B cell (primary cell): ENCODE results near the gene PLCG2. TPM values are rescaled to one million over a fixed set of nuclear protein-coding genes. Genes with fewer than 3 reads are reported as not detected.

Experiments used
- ATAC-seq: fragments of 200-7000 bp; cut with Tn5 transposase; one replicate; pipeline ENCODE4 v1.10.0; 2021; ENCODE audit warnings: low read depth, mild to moderate bottlenecking, moderate number of reproducible peaks, moderate library complexity
- CTCF ChIA-PET: fragments of 350-600 bp; sonication (Branson Sonifier 250); formaldehyde crosslinking; loops from one replicate; lab custom pipeline; 2021; ENCODE audit warnings: antibody characterized with exemption, inconsistent platforms; lab: Charles Lee
- POLR2A ChIA-PET: fragments of 350-600 bp; sonication (Branson Sonifier 250); formaldehyde crosslinking; loops from one replicate; lab custom pipeline; 2021; ENCODE audit warnings: antibody characterized with exemption; lab: Charles Lee
- DNase-seq: peaks from one replicate; pipeline ENCODE4 v3.0.0; 2013
- H2AFZ ChIP-seq: 2 replicates; pipeline ENCODE4 v1.6.1; 2012; ENCODE audit warnings: mild to moderate bottlenecking, low read depth, low read length; ENCODE audit not compliant: insufficient read depth, poor library complexity, severe bottlenecking
- H3K27ac ChIP-seq, 2 donors: 1 replicate in 1 of 2; 2 replicates in 1 of 2; pipeline ENCODE4 v1.5.1; 2012 to 2013; ENCODE audit warnings: low read length in 2 of 2, mild to moderate bottlenecking in 2 of 2, moderate library complexity in 1 of 2
- H3K27me3 ChIP-seq, 4 experiments: fragments of 200-600 bp in 1 of 4; sonication (generic) in 1 of 4; replicated peaks in 1 of 4; 1 replicate in 2 of 4; 2 replicates in 2 of 4; pipeline versions ENCODE4 v1.6.1 to v1.7.0; 2013 to 2016; ENCODE audit warnings: low read length in 3 of 4, mild to moderate bottlenecking in 2 of 4, mixed read lengths in 1 of 4, moderate library complexity in 1 of 4; ENCODE audit not compliant: insufficient read depth in 4 of 4, control insufficient read depth in 3 of 4; ENCODE audit errors: control extremely low read depth in 1 of 4
- H3K36me3 ChIP-seq, 2 experiments: replicated peaks in 1 of 2; 1 replicate in 1 of 2; 2 replicates in 1 of 2; pipeline versions ENCODE4 v1.6.1 to v1.7.1; 2013; ENCODE audit warnings: low read length in 1 of 2; ENCODE audit not compliant: insufficient read depth in 2 of 2, control insufficient read depth in 1 of 2; ENCODE audit errors: control extremely low read depth in 1 of 2, extremely low read depth in 1 of 2
- H3K4me1 ChIP-seq, 2 donors: fragments of 200-600 bp in 1 of 2; sonication (generic) in 1 of 2; 1 replicate in 1 of 2; 2 replicates in 1 of 2; pipeline versions ENCODE4 v1.5.1 to v1.6.1; 2013 to 2017; ENCODE audit warnings: low read length in 2 of 2; ENCODE audit not compliant: control insufficient read depth in 2 of 2, insufficient read depth in 2 of 2
- H3K4me2 ChIP-seq: replicated peaks from 2 replicates; pipeline ENCODE3; 2012; ENCODE audit warnings: mild to moderate bottlenecking, low read depth, low read length; ENCODE audit not compliant: poor library complexity, severe bottlenecking
- H3K4me3 ChIP-seq, 5 experiments: fragments of 200-600 bp in 1 of 5; sonication (generic) in 1 of 5; 1 replicate in 3 of 5; 2 replicates in 2 of 5; pipeline versions ENCODE4 v1.5.1 to v1.7.0; 2011 to 2016; ENCODE audit warnings: low read length in 4 of 5, mild to moderate bottlenecking in 4 of 5, low read depth in 2 of 5, control low read depth in 1 of 5, moderate library complexity in 1 of 5; ENCODE audit not compliant: insufficient read depth in 1 of 5; ENCODE audit errors: control extremely low read depth in 1 of 5, extremely low read depth in 1 of 5
- H3K79me2 ChIP-seq: fragments of 200-600 bp; sonication (generic); one replicate; pipeline ENCODE4 v1.6.0; 2016; ENCODE audit warnings: low read length; ENCODE audit not compliant: control insufficient read depth, insufficient read depth
- H3K9ac ChIP-seq: fragments of 200-600 bp; sonication (generic); 2 replicates; pipeline ENCODE4 v1.6.1; 2017; ENCODE audit warnings: mild to moderate bottlenecking, low read length, moderate library complexity
- H3K9me3 ChIP-seq, 3 donors: one replicate each; pipeline versions ENCODE4 v1.6.1 to v1.7.1; 2013; ENCODE audit warnings: low read length in 2 of 3; ENCODE audit not compliant: control insufficient read depth in 2 of 3, insufficient read depth in 1 of 3; ENCODE audit errors: control extremely low read depth in 1 of 3
- H4K20me1 ChIP-seq: 2 replicates; pipeline ENCODE4 v1.6.0; 2012; ENCODE audit warnings: mild to moderate bottlenecking, low read length; ENCODE audit not compliant: insufficient read depth, control insufficient read depth, poor library complexity, severe bottlenecking
- H3K27ac Mint-ChIP-seq: one replicate; pipeline ENCODE4 v1.8.0; 2021; ENCODE audit warnings: mixed read lengths
- H3K27me3 Mint-ChIP-seq: one replicate; pipeline ENCODE4 v1.8.0; 2021; ENCODE audit warnings: mixed read lengths
- H3K4me1 Mint-ChIP-seq: one replicate; pipeline ENCODE4 v1.8.0; 2021; ENCODE audit warnings: mixed read lengths
- H3K4me3 Mint-ChIP-seq: one replicate; pipeline ENCODE4 v1.8.0; 2021; ENCODE audit warnings: mixed read lengths
- H3K9me3 Mint-ChIP-seq: one replicate; pipeline ENCODE4 v1.8.0; 2022; ENCODE audit warnings: mixed read lengths; ENCODE audit not compliant: insufficient read depth
- EZH2 ChIP-seq: IDR thresholded peaks from 2 replicates; pipeline ENCODE4 v1.6.1; 2012; ENCODE audit warnings: borderline replicate concordance, low read depth, mild to moderate bottlenecking, moderate library complexity, low read length; ENCODE audit not compliant: insufficient read depth, poor library complexity, severe bottlenecking
- WGBS: methylation state at CpG from one replicate; pipeline ENCODE4 v1.1.5; 2013; ENCODE audit warnings: missing lambda C conversion rate; ENCODE audit not compliant: insufficient coverage; 5-methylcytosine and 5-hydroxymethylcytosine counted together
- intact Hi-C: fragments of 100-400 bp; cut with micrococcal nuclease; formaldehyde crosslinking; loops from one replicate; pipeline ENCODE4 v1.10.0; 2022
- polyA plus RNA-seq: library from polyadenylated mRNA; depleted of rRNA; stranded (reverse); fragments of >200 nt; gene quantifications from 2 replicates; pipeline ENCODE4 v1.2.3, GENCODE V29; 2012
- total RNA-seq, 2 donors: library from RNA; stranded (reverse); fragments of 120-200 nt in 1 of 2; gene quantifications; 1 replicate in 1 of 2; 2 replicates in 1 of 2; pipeline versions ENCODE4 v1.2.3 to v1.2.4, GENCODE V29; 2013 to 2022
- TF ChIP-seq, protein P1 (sequence below): fragments of 200-600 bp; IDR thresholded peaks from one replicate; pipeline ENCODE4 v1.8.0; 2022; ENCODE audit warnings: antibody characterized with exemption, mild to moderate bottlenecking

Gene PLCG2
- total and polyA plus RNA-seq, 2 donors (not counting 1 experiment from before 2014, with no cell fraction given), result 194 to 812 TPM

DNA sequence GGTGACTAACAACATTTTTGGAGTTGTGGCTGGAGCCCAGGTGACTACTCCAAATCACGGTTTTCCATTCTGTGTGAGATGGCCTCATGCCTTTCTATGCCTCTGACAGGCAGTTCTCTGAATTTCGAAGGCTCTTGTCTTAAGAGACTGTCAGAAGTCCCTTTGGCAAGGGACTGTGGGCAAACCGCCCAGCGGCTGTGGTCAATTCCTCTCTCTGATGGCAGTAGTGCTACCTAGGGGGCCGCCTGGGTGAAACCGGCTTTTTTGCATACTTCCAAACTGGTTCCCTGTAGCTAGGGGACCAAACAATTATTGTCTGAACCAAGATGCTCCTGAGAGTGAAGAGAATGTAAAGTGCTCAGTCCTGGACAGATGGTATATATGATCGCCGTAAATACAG is 145.9 kb downstream of the PLCG2 start:
- Histone ChIP-seq H3K4me2 (no peak overlapping the region), H3K4me1 (no peaks in the 10 kb centered on the region), H3K27me3 (no peaks in the 10 kb centered on the region), H3K36me3 (peaks cover 4 to 96% of the 10 kb centered on the region in 2 experiments), H3K4me3 (no peak overlapping the region), H4K20me1 (peaks cover 57% of the 10 kb centered on the region), H2AFZ (no peak overlapping the region), H3K79me2 (peaks cover 21% of the 10 kb centered on the region), H3K9ac (no peak overlapping the region), H3K27ac (no peak overlapping the region), H3K9me3 (no peaks in the 10 kb centered on the region)
- Mint-ChIP-seq H3K27me3 (no peaks in the 10 kb centered on the region), H3K27ac (peak overlapping the region; percentile 20), H3K4me3 (no peak overlapping the region), H3K9me3 (no peaks in the 10 kb centered on the region), H3K4me1 (no peaks in the 10 kb centered on the region)
- DNase-seq (no peak), ATAC-seq (no peak)
- no peak for TF ChIP-seq EZH2
- TF ChIP-seq, protein P1, sequence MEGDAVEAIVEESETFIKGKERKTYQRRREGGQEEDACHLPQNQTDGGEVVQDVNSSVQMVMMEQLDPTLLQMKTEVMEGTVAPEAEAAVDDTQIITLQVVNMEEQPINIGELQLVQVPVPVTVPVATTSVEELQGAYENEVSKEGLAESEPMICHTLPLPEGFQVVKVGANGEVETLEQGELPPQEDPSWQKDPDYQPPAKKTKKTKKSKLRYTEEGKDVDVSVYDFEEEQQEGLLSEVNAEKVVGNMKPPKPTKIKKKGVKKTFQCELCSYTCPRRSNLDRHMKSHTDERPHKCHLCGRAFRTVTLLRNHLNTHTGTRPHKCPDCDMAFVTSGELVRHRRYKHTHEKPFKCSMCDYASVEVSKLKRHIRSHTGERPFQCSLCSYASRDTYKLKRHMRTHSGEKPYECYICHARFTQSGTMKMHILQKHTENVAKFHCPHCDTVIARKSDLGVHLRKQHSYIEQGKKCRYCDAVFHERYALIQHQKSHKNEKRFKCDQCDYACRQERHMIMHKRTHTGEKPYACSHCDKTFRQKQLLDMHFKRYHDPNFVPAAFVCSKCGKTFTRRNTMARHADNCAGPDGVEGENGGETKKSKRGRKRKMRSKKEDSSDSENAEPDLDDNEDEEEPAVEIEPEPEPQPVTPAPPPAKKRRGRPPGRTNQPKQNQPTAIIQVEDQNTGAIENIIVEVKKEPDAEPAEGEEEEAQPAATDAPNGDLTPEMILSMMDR, result no peak
- ChIA-PET POLR2A (interaction anchor here (0.6 kb wide), 1 partner anchor 28 kb away, joined by 4 read pairs; no protein-coding TSS in a partner anchor), CTCF (no interaction called here)
- 99% methylated on average over 7 of the region's 8 CpGs for WGBS
- intact Hi-C loops, result no loop called here

DNA sequence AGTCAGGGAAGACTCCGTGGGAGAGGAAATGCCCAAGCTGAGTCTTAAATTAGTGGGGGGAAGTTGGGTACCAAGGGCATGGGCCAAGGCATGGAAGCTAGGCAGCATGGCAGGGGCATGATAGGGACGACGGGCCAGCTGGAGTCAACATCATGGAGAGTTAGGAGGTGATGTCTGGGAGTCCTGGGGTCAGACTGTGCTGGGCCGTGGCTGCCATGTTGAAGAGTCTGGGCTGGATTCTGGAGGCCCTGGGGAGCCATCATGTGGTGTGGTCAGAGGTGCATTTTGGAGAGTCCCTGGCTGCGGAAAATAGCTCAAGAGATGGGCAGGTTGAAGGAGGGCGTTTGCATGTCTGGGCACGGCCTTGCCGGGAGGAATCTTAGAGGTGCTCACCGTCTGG is 146.9 kb downstream of the PLCG2 start:
- CTCF ChIA-PET, result interaction anchor here (1.5 kb wide), 1 partner anchor 15 kb away, joined by 4 read pairs; no protein-coding TSS in a partner anchor
- H3K4me1 ChIP-seq, result no peaks in the 10 kb centered on the region
- H3K79me2 ChIP-seq, result peaks cover 15% of the 10 kb centered on the region
- H3K4me3 ChIP-seq, result no peak overlapping the region
- no peak for TF ChIP-seq EZH2
- TF ChIP-seq, protein P1, result no peak
- H3K9me3 Mint-ChIP-seq, result no peaks in the 10 kb centered on the region
- H3K4me3 Mint-ChIP-seq, result no peak overlapping the region
- no peaks in the 10 kb centered on the region for H3K9me3 ChIP-seq
- H3K36me3 ChIP-seq, result peaks cover 3 to 94% of the 10 kb centered on the region in 2 experiments
- H3K27ac ChIP-seq, result no peak overlapping the region
- intact Hi-C loops, result no loop called here
- no peak overlapping the region for H3K9ac ChIP-seq
- no peaks in the 10 kb centered on the region for H3K27me3 ChIP-seq
- H3K27me3 Mint-ChIP-seq, result no peaks in the 10 kb centered on the region
- peak overlapping the region; percentile 29 for H3K27ac Mint-ChIP-seq
- ATAC-seq (no peak), DNase-seq (no peak)
- H3K4me2 ChIP-seq, result no peak overlapping the region
- peaks cover 51% of the 10 kb centered on the region for H4K20me1 ChIP-seq
- WGBS, result 84% methylated on average over 6 of the region's 9 CpGs
- POLR2A ChIA-PET, result no interaction called here
- no peak overlapping the region for H2AFZ ChIP-seq
- H3K4me1 Mint-ChIP-seq, result no peaks in the 10 kb centered on the region
